OCI-M1 (cell line): ENCODE measurements around the gene ENG.
"Not testable (repeated sequence)": the region's sequence is repeated elsewhere in the genome, so short reads cannot be mapped to it uniquely, and the experiment has no call there.

ENCODE experiments used
- DNase-seq: peaks from one replicate; lab custom pipeline; 2025; lab: John Stamatoyannopoulos, UW

ENG gene

DNA sequence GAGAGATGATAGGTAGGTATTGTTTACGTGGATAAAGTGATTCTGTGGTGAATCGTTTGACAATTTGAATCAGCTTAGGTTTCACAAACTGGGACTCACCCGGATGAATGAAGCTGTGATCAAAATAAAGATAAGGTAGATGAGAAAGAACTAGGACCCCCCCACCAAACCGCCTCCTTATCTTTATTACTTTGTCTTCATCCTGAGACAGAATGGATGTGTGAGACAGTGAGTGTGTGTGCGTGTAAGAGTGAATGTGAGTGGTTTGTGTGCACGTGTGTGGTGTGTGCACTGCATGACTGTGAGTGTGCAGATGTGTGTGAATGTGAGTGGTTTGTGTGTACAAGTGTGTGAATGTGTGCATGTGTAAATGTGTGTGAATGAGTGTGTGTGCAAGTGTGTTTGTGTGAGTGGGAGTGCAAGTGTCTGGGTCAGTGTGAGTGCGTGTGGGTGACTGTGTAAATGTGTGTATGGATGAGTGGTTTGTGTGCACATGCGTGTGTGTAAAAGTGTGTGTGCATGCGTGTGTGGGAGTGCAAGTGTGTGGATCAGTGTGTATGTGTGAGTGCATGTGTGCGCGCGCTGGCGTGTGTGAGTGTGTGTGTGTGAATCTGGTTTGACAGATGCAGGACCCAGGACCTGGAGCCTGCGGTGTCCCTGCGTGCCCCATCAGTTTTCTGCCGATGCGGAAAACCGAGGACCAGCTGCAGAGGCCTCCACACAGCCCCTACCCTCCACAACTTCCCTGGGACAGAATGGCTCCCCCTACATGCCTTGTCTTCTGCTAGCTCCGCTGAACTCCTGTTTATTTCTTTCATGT, 11.4 kb upstream of the ENG start:
- DNase-seq: peak; percentile 31

DNA sequence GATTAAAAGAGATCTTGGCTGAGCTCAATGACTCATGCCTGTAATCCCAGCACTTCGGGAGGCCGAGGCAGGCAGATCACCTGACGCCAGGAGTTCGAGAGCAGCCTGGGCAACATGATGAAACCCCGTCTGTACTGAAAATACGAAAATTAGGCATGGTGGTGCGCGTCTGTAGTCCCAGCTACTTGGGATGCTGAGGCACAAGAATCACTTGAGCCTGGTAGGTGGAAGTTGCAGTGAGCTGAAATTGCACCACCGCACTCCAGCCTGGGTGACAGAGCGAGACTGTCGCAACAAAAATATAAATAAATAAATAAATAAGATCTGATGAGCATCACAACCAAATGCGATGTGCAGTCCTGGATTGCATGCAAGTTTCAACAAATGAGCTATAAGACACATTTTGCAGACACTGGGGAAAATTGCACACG, 8.7 kb upstream of the ENG start:
- DNase-seq: no peak

GRCh38 chr9:127862075-127863011, 7.9 kb upstream of the ENG start:
- peak; percentile 79 for DNase-seq

GRCh38 chr9:127860779-127861178, 6.3 kb upstream of the ENG start:
- no peak for DNase-seq

GRCh38 chr9:127860260-127860659, 5.8 kb upstream of the ENG start:
- DNase-seq: no peak

DNA sequence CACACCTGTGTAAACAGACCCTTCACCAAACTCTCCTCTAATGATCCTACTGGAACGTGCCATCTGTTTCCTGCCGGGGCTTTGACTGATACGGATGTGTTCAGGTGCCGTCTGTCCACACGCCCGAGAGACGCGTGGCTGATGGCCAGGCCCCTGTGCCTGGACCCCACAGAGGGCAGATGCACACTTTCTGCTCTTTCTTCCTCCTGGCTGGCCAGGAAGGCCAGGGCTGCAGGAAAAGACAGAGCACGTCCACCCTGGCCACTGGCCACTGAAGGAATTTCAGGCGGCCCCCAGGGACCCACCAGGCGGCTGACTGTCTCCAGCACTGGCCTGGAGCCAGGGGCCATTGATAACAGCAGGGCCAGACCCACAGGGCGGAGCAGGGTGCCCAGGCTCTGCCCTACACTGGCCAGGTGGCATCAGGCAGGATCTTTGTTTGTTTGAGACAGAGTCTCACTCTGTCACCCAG, 3.6 kb upstream of the ENG start:
- DNase-seq: no peak

DNA sequence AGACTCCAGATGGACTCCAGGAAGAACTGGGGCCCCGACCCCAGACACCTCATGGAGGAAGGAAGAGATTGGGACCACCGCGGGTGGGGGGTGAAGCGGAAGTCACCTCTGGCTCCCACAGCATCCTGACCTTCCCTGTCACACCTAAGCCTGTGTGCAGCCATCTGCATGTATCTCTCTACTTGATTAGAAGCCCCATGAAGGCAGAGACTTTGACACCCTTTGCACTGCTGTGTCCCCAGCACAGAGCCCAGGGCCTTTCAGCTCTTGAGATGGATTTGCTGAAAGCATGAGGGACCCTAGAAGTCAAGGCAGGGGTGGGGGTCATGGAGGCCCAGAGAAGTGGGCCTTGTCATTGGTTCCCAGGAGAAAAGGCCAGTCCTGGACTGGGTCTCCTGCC, 2.8 kb upstream of the ENG start:
- no peak for DNase-seq

GRCh38 chr9:127856729-127857116, 2.3 kb upstream of the ENG start:
- DNase-seq: no peak

DNA sequence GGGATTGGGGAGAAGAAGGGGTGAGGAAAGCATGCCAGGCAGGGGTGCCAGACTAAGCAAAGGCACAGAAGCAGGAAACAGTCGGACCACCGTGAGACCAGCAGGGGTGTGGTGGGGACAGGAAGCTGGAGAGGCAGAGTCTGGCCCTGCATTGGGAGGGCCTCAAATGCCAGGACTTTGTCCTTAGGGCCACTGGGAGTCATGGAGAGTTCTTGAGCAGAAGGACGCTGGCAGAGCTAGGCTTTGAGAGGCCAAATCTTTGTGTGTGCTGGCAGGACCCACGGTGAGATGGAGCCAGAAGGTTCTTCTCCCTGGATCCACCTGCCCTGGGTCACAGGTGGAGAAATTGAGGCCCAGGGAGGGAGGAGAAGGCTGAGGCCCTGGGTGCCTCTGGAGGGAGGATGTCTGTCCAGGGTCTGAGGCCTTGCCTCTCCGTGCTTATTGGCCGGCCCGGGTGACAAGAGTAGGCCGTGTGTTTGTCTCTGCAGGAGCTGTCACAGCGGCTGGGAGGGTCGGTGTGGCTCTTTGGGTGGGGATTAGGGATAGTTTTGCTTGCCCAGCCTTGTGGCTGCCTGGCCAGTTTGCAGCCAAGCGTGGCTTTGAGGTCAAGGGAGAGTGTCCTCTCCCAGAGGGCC, 1.8 kb upstream of the ENG start:
- no peak for DNase-seq

- DNase-seq: no peak
Measured at GRCh38 chr9:127855522-127855921, 1.1 kb upstream of the ENG start.

- DNase-seq: no peak
Measured at GRCh38 chr9:127854960-127855359, 502 bp upstream of the ENG start.

DNA sequence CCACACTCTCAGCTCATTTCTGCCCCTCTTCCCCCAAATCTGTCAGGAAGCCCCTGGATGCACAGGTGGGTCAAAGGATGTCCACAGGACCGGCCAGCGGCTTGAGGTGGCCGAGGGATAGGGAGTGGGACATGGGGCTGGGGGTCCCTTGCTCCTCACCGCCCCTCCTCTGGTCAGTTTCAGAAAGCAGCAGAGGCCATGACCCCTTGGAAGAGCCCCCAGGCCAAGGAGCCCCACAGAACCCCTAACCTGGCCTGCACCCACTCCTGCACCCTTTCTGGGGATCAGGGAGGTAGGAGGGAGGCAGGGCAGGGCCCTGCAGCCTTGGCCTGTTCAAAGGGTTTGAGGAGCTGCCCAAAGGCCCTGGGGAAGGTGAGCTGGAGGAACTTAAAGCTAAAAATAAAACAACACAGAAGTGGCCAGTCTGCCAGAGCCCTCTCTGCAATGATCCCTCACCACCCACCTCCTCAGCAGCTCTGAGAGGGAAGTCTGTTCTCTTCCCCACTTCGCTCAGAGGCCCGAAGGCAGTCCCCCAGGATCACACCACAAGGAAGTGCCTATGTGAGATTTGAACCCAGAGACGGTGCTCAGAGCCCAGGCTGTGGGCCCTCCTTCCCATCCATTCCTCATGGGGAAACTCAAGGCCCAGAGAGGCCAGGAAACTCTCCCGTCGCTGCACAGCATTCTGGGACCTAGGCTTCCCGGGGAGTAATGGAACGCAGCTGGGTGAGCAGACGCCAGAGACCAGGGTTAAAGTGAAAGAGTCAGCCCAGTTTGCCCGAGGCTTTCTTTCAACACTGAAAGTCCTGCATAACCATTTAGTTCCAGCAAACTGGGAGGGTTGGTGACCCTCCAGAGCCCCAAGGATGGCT, 910 bp downstream of the ENG start:
- no peak for DNase-seq

DNA sequence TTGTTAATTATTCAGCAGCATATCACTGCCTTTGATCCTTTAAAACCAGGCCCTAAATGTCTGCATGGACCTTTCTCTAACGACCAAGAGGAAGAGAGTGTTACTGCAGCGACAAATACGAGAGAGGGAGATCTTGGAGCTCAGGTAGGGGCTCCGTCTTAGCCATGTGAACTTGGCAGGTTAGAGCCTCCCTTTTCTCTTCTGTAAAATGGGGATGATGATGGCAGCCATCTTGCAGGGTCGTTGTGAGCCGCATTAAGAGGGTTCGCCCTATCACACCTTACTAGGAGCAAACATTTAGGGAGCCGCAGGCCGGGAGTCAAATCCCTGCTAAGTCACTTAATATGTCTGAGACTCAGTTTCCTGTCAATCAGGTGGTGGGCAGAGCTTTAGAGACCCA, 1.6 kb downstream of the ENG start:
- no peak for DNase-seq

GRCh38 chr9:127850286-127850830, 4.1 kb downstream of the ENG start:
- DNase-seq: no peak

DNA sequence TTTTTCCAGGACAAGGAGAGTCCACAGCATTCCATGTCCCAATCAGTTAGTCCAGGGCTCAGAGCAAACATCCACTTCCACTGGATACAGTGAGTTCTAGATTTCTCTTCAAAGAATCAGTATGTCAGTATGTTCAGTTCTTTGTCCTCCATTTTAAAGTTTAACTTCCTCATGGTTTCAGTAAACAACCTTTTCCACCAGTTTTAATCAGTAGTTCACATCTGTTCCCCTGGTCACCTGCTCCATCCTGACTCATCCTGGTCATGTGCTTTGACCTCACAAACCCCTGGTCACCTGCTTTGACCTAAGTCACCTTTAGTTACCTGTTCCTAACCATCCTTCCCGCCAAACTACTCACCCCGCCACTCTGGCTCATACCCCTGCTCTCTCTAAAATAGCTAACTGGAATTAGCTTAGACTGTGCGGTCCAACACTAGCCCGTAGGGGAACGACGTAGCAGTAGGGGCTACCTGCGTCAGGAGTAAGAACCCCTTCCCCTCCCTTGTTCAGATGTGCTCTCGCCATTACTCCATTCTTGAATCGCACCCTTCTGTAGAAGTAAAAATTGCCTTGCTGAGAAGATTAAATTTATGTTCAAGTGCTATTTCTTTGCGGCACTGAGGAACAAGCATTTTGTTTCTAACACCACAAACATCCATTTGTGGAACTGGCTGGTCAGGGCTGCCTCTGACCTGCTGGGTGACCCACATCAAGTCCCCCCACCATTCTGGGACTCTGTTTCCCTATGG, 5.5 kb downstream of the ENG start:
- no peak for DNase-seq

GRCh38 chr9:127847833-127848755, 6.4 kb downstream of the ENG start:
- no peak for DNase-seq

DNA sequence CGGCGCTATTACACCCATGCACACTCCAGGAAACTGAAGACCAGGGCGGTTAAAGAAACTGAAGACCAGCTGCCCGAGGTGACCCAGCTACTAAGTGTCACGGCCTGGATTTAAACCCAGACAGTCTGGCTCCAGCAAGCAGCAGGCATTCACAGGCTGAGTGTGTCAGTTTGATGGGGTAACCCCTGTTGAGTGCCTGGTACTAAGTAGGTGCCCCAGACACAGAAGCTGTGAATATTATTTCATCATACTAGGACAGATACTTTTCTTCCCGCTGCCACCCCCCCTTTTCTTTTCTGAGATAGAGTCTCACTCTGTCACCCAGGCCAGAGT, 7.3 kb downstream of the ENG start:
- no peak for DNase-seq

DNA sequence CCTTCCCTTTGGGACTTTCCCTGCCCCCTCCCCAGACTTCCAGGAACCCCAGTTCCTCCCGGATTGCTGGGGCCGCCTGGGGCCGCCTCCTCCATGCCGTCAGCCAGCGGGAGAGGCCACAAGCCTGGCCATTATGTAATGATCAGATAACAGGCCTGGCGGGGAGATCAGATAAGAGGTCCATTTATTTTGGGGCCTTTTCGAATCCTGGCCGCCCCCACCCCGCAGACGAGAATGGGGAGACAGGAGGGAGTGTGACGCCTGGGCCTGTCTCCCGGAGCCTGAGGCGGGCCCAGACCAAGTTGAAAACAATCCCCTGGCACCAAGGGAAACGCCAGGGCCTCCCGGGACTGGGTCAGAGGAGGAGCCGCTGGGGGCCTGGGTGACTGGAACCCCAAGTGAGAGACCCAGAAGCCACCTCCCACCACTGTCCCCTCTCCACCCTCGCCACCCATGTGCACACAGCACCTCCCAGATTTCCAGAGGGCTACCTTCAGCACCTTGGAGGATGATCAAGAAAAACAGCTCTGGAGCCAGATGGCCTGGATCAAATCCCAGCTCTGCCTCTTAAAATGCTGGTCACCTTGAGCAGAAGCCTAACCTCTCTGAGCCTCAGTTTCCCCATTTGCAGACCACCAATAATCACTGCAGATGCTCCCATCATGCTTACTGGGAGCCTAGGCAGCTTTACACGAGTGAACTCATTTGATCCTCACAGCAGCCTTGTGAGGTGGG, 7.8 kb downstream of the ENG start:
- DNase-seq: no peak

DNA sequence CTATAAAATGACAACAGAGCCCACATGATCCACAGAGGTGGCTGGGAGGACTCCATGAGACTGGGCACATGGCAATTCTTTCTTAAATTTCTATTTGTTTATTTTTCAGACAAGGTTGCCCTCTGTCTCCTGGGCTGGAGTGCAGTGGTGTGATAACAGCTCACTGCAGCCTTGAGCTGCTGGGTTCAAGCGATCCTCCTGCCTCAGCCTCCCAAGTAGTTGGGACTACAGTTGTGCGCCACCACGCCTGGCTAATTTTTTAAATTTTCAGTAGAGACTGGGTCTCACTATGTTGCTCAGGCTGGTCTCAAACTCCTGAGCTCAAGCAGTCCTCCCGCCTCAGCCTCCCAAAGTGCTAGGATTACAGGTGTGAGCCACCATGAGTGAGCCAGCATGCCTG, 8.8 kb downstream of the ENG start:
- DNase-seq: not testable (repeated sequence)
